WTC11 (cell line): ENCODE measurements around the gene EYS. TPM values are rescaled to one million over a fixed set of nuclear protein-coding genes. Genes with fewer than 3 reads are reported as not detected.

ENCODE experiments used
- ATAC-seq: fragments of 200-7000 bp; cut with Tn5 transposase; 2 replicates; pipeline ENCODE4 v1.10.0; 2021; ENCODE audit warnings: mild to moderate bottlenecking, moderate library complexity
- CTCF ChIA-PET: fragments of 300-600 bp; sonication (Branson Sonifier 250); formaldehyde crosslinking; loops from one replicate; lab custom pipeline; 2021; ENCODE audit warnings: antibody characterized with exemption; lab: Charles Lee
- POLR2A ChIA-PET: fragments of 350-600 bp; sonication (Branson Sonifier 250); formaldehyde crosslinking; loops from one replicate; lab custom pipeline; 2021; ENCODE audit warnings: antibody characterized with exemption; lab: Charles Lee
- DNase-seq: peaks from one replicate; pipeline ENCODE4 v3.0.0; 2021; ENCODE audit warnings: low spot score
- H3K27ac Mint-ChIP-seq: 2 replicates; pipeline ENCODE4 v1.8.0; 2021; ENCODE audit warnings: mixed read lengths
- H3K27me3 Mint-ChIP-seq: 2 replicates; pipeline ENCODE4 v1.8.0; 2021; ENCODE audit warnings: low read depth, mild to moderate bottlenecking, moderate library complexity, mixed read lengths
- H3K36me3 Mint-ChIP-seq: 2 replicates; pipeline ENCODE4 v1.8.0; 2021; ENCODE audit warnings: mixed read lengths
- H3K4me1 Mint-ChIP-seq: 2 replicates; pipeline ENCODE4 v1.8.0; 2022; ENCODE audit warnings: mixed read lengths
- H3K4me3 Mint-ChIP-seq: 2 replicates; pipeline ENCODE4 v1.8.0; 2021; ENCODE audit warnings: mild to moderate bottlenecking, moderate library complexity, mixed read lengths
- H3K9me3 Mint-ChIP-seq: 2 replicates; pipeline ENCODE4 v1.8.0; 2021; ENCODE audit warnings: mixed read lengths
- ESRRA ChIP-seq: sonication (generic); formaldehyde crosslinking; IDR thresholded peaks from 2 replicates; pipeline ENCODE4 v1.8.1; 2022; ENCODE audit warnings: mild to moderate bottlenecking, missing genetic modification reagents, borderline replicate concordance
- ETV6 ChIP-seq: sonication (generic); formaldehyde crosslinking; IDR thresholded peaks from 2 replicates; pipeline ENCODE4 v1.8.1; 2022; ENCODE audit warnings: mild to moderate bottlenecking, missing genetic modification reagents
- GABPB1 ChIP-seq: sonication (generic); formaldehyde crosslinking; IDR thresholded peaks from 2 replicates; pipeline ENCODE4 v1.8.1; 2023; ENCODE audit warnings: mild to moderate bottlenecking, missing genetic modification reagents
- HMGA2 ChIP-seq: fragments of 250-450 bp; sonication (Bioruptor Pico); IDR thresholded peaks from 2 replicates; pipeline ENCODE4 v1.4.0; 2021; ENCODE audit warnings: mild to moderate bottlenecking, moderate library complexity
- MLX ChIP-seq: sonication (generic); formaldehyde crosslinking; IDR thresholded peaks from 2 replicates; pipeline ENCODE4 v1.8.1; 2023; ENCODE audit warnings: mild to moderate bottlenecking, missing genetic modification reagents, moderate library complexity
- SMAD3 ChIP-seq: sonication (generic); formaldehyde crosslinking; IDR thresholded peaks from 2 replicates; pipeline ENCODE4 v1.8.0; 2022; ENCODE audit warnings: missing genetic modification reagents, mild to moderate bottlenecking, borderline replicate concordance
- SMAD4 ChIP-seq: sonication (generic); formaldehyde crosslinking; IDR thresholded peaks from 2 replicates; pipeline ENCODE4 v1.8.0; 2022; ENCODE audit warnings: mild to moderate bottlenecking, missing genetic modification reagents
- TCF7 ChIP-seq: sonication (generic); formaldehyde crosslinking; IDR thresholded peaks from 2 replicates; pipeline ENCODE4 v1.8.0; 2022; ENCODE audit warnings: mild to moderate bottlenecking, low read depth, missing genetic modification reagents, moderate library complexity
- USF1 ChIP-seq: sonication (generic); formaldehyde crosslinking; IDR thresholded peaks from 2 replicates; pipeline ENCODE4 v1.8.0; 2022; ENCODE audit warnings: mild to moderate bottlenecking, missing genetic modification reagents
- ZNF317 ChIP-seq: sonication (generic); formaldehyde crosslinking; IDR thresholded peaks from 2 replicates; pipeline ENCODE4 v1.8.1; 2023; ENCODE audit warnings: low read depth, mild to moderate bottlenecking, moderate library complexity, missing genetic modification reagents, borderline replicate concordance
- ZNF416 ChIP-seq: fragments of 250-450 bp; sonication (Bioruptor Pico); IDR thresholded peaks from 2 replicates; pipeline ENCODE4 v1.9.0; 2021; ENCODE audit warnings: mild to moderate bottlenecking, inconsistent platforms
- ZNF671 ChIP-seq: fragments of 250-450 bp; sonication (Bioruptor Pico); IDR thresholded peaks from 2 replicates; pipeline ENCODE4 v1.8.0; 2021; ENCODE audit warnings: mild to moderate bottlenecking
- total RNA-seq: library from RNA; stranded (reverse); gene quantifications from 3 replicates; pipeline ENCODE4 v1.2.3, GENCODE V29; 2021
- TF ChIP-seq, protein P1 (sequence below): fragments of 200-600 bp; IDR thresholded peaks from 2 replicates; pipeline ENCODE4 v1.8.0; 2022; ENCODE audit warnings: antibody characterized with exemption
- TF ChIP-seq, protein P2 (sequence below): fragments of 250-450 bp; sonication (Bioruptor Pico); IDR thresholded peaks from 2 replicates; pipeline ENCODE4 v1.9.0; 2021; ENCODE audit warnings: mild to moderate bottlenecking
- TF ChIP-seq, protein P3 (sequence below): fragments of 250-450 bp; sonication (Bioruptor Pico); IDR thresholded peaks from 2 replicates; pipeline ENCODE4 v1.9.0; 2021; ENCODE audit warnings: mild to moderate bottlenecking, borderline replicate concordance

Gene EYS
- total RNA-seq, 1 experiment from 2014 or later: not detected

DNA sequence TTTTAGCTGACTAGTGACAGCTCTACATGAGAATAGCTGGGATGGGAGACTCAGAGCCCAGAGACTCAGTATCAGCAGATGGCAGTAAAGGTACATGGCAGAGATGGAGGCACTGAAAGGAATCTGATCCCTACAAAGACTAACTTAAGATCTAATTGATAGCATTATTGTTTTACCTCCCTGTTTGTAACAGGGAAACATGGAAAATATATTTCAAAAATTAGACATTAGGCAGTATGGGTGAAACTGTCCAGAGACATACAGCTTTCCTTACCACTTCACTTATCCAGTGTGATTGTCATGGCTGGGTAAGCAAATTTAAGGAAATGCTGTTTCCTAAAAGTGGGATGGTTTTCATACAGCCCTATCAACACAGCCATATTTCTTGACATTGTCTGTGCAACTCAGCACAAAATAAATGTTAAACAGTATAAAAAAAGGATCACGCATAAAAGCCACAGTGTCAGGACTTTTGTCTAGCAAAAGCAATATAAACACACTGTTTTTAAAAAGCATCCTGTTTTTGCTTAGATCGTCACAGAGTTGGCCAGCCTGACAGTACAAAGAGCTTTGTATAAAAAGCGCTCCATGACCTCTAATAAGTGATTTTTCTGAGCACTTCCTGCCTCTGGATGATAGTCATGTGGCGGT lies 1694.5 kb downstream of the EYS start:
- POLR2A ChIA-PET: no interaction called here
- H3K36me3 Mint-ChIP-seq: peaks cover 8% of the 10 kb centered on the region
- CTCF ChIA-PET: interaction anchor here (0.6 to 2.4 kb wide), 2 partner anchors 153 to 318 kb away, joined by 5 to 31 read pairs; no protein-coding TSS in a partner anchor
- peaks cover 22% of the 10 kb centered on the region for H3K9me3 Mint-ChIP-seq
- H3K27ac Mint-ChIP-seq: no peak overlapping the region
- no peak overlapping the region for H3K4me3 Mint-ChIP-seq
- DNase-seq (peak; percentile 31), ATAC-seq (peak; percentile 93)
- H3K4me1 Mint-ChIP-seq: peaks cover 38% of the 10 kb centered on the region
- TF ChIP-seq, protein P1, sequence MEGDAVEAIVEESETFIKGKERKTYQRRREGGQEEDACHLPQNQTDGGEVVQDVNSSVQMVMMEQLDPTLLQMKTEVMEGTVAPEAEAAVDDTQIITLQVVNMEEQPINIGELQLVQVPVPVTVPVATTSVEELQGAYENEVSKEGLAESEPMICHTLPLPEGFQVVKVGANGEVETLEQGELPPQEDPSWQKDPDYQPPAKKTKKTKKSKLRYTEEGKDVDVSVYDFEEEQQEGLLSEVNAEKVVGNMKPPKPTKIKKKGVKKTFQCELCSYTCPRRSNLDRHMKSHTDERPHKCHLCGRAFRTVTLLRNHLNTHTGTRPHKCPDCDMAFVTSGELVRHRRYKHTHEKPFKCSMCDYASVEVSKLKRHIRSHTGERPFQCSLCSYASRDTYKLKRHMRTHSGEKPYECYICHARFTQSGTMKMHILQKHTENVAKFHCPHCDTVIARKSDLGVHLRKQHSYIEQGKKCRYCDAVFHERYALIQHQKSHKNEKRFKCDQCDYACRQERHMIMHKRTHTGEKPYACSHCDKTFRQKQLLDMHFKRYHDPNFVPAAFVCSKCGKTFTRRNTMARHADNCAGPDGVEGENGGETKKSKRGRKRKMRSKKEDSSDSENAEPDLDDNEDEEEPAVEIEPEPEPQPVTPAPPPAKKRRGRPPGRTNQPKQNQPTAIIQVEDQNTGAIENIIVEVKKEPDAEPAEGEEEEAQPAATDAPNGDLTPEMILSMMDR: 0 out of 2 replicates have a peak, but pooled peaks have one; percentile 8
- no peak for TF ChIP-seq ESRRA
- no peaks in the 10 kb centered on the region; the same call in 1 of the 2 replicates for H3K27me3 Mint-ChIP-seq

DNA sequence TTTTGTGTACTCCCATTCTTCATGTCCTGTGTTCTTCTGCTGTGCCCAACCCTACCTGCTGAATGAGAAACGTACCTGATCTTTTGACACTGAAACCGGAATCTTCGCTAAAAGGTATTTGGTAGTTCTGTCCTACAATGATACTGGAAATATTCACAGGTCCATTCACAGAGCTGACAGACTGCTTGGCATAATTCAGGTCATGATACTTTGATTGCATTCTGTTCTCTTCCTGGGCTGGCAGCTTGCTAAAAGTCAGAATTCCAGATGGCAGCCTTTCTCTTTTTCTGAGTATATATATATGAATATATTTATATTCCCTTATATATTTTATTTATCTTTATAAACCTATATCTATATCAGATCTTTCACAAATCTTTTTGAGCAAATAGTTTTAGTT lies 1696.4 kb downstream of the EYS start:
- DNase-seq: no peak
- Mint-ChIP-seq H3K27ac (no peak overlapping the region), H3K9me3 (peaks cover 26% of the 10 kb centered on the region), H3K4me1 (peaks cover 32% of the 10 kb centered on the region), H3K4me3 (no peak overlapping the region), H3K27me3 (no peaks in the 10 kb centered on the region; the same call in 1 of the 2 replicates), H3K36me3 (peaks cover 5% of the 10 kb centered on the region)
- no peak for ATAC-seq
- TF ChIP-seq ETV6 (no peak), ZNF317 (CRISPR knock-in tag) (no peak), ZNF671 (CRISPR knock-in tag) (no peak), ZNF416 (CRISPR knock-in tag) (no peak), ESRRA (no peak), HMGA2 (CRISPR knock-in tag) (no peak), SMAD4 (no peak), USF1 (CRISPR knock-in tag) (no peak), TCF7 (no peak), GABPB1 (CRISPR knock-in tag) (no peak), MLX (CRISPR knock-in tag) (no peak), SMAD3 (CRISPR knock-in tag) (no peak)
- TF ChIP-seq, protein P2, sequence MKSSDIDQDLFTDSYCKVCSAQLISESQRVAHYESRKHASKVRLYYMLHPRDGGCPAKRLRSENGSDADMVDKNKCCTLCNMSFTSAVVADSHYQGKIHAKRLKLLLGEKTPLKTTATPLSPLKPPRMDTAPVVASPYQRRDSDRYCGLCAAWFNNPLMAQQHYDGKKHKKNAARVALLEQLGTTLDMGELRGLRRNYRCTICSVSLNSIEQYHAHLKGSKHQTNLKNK: no peak
- TF ChIP-seq, protein P3, sequence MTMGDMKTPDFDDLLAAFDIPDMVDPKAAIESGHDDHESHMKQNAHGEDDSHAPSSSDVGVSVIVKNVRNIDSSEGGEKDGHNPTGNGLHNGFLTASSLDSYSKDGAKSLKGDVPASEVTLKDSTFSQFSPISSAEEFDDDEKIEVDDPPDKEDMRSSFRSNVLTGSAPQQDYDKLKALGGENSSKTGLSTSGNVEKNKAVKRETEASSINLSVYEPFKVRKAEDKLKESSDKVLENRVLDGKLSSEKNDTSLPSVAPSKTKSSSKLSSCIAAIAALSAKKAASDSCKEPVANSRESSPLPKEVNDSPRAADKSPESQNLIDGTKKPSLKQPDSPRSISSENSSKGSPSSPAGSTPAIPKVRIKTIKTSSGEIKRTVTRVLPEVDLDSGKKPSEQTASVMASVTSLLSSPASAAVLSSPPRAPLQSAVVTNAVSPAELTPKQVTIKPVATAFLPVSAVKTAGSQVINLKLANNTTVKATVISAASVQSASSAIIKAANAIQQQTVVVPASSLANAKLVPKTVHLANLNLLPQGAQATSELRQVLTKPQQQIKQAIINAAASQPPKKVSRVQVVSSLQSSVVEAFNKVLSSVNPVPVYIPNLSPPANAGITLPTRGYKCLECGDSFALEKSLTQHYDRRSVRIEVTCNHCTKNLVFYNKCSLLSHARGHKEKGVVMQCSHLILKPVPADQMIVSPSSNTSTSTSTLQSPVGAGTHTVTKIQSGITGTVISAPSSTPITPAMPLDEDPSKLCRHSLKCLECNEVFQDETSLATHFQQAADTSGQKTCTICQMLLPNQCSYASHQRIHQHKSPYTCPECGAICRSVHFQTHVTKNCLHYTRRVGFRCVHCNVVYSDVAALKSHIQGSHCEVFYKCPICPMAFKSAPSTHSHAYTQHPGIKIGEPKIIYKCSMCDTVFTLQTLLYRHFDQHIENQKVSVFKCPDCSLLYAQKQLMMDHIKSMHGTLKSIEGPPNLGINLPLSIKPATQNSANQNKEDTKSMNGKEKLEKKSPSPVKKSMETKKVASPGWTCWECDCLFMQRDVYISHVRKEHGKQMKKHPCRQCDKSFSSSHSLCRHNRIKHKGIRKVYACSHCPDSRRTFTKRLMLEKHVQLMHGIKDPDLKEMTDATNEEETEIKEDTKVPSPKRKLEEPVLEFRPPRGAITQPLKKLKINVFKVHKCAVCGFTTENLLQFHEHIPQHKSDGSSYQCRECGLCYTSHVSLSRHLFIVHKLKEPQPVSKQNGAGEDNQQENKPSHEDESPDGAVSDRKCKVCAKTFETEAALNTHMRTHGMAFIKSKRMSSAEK (CRISPR knock-in tag): no peak
- ChIA-PET CTCF (no interaction called here), POLR2A (no interaction called here)
